Loucy (cell line): ENCODE measurements around the gene NID2.

ENCODE experiments used
- CTCF ChIP-seq: fragments of 200-600 bp; sonication (generic); conservative IDR thresholded peaks from 2 replicates; pipeline ENCODE4 v1.5.1; 2014; ENCODE audit warnings: mild to moderate bottlenecking, antibody characterized with exemption, low read length
- EZH2phosphoT487 ChIP-seq: fragments of 200-600 bp; IDR thresholded peaks from 2 replicates; pipeline ENCODE4 v1.6.1; 2018; ENCODE audit warnings: antibody characterized with exemption, mild to moderate bottlenecking, moderate library complexity, borderline replicate concordance

- TF ChIP-seq CTCF, result no peak
- no peak for TF ChIP-seq EZH2phosphoT487
Measured at GRCh38 chr14:52018970-52019369, 49.9 kb downstream of the NID2 start.
